Tibial nerve (tissue), 3 donors: ENCODE data around the gene STAMBP.

Experiments used
- POLR2A ChIP-seq, 2 donors: fragments of 450-650 bp; IDR thresholded peaks; one replicate each; pipeline ENCODE4 v1.6.1; 2017; ENCODE audit warnings: antibody characterized with exemption in 2 of 2, mild to moderate bottlenecking in 2 of 2, moderate library complexity in 2 of 2
- TF ChIP-seq, protein P1 (sequence below), 5 experiments: fragments of 200-600 bp in 3 of 5; fragments of 450-650 bp in 2 of 5; sonication (generic) in 3 of 5; IDR thresholded peaks; one replicate each; pipeline ENCODE4 v1.5.1; 2016 to 2019; ENCODE audit warnings: antibody characterized with exemption in 5 of 5, mild to moderate bottlenecking in 3 of 5, moderate library complexity in 2 of 5

DNA sequence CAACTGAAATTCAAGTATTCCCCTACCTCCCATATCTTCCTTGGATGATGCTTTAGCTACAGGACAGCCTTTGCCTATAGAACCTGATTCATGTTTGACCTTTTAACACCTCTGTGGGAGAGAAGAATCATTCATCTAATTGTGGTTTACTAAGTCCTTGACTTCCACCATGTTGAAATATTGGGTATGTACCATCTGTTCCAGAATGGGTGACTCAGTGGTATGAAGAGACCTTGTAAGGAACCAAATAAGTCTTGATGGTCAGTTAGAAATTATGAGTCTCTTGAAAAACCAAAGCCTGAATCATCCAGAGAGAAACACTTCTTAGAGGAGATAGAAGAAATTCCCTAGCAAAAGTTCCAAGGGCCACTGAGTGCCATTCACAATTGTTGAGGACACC, 27.5 kb downstream of the STAMBP start:
- TF ChIP-seq, protein P1, sequence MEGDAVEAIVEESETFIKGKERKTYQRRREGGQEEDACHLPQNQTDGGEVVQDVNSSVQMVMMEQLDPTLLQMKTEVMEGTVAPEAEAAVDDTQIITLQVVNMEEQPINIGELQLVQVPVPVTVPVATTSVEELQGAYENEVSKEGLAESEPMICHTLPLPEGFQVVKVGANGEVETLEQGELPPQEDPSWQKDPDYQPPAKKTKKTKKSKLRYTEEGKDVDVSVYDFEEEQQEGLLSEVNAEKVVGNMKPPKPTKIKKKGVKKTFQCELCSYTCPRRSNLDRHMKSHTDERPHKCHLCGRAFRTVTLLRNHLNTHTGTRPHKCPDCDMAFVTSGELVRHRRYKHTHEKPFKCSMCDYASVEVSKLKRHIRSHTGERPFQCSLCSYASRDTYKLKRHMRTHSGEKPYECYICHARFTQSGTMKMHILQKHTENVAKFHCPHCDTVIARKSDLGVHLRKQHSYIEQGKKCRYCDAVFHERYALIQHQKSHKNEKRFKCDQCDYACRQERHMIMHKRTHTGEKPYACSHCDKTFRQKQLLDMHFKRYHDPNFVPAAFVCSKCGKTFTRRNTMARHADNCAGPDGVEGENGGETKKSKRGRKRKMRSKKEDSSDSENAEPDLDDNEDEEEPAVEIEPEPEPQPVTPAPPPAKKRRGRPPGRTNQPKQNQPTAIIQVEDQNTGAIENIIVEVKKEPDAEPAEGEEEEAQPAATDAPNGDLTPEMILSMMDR (IDR thresholded peaks at IDR 0.05): no peak
- TF ChIP-seq POLR2A (IDR thresholded peaks at IDR 0.05): no peak
